WTC11 (cell line): ENCODE measurements around the gene PTGR2. TPM values are rescaled to one million over a fixed set of nuclear protein-coding genes. Genes with fewer than 3 reads are reported as not detected.

Source experiments
- ATAC-seq: fragments of 200-7000 bp; cut with Tn5 transposase; 2 replicates; pipeline ENCODE4 v1.10.0; 2021; ENCODE audit warnings: mild to moderate bottlenecking, moderate library complexity
- CTCF ChIA-PET: fragments of 300-600 bp; sonication (Branson Sonifier 250); formaldehyde crosslinking; loops from one replicate; lab custom pipeline; 2021; ENCODE audit warnings: antibody characterized with exemption; lab: Charles Lee
- POLR2A ChIA-PET: fragments of 350-600 bp; sonication (Branson Sonifier 250); formaldehyde crosslinking; loops from one replicate; lab custom pipeline; 2021; ENCODE audit warnings: antibody characterized with exemption; lab: Charles Lee
- DNase-seq: peaks from one replicate; pipeline ENCODE4 v3.0.0; 2021; ENCODE audit warnings: low spot score
- H3K27ac Mint-ChIP-seq: 2 replicates; pipeline ENCODE4 v1.8.0; 2021; ENCODE audit warnings: mixed read lengths
- H3K27me3 Mint-ChIP-seq: 2 replicates; pipeline ENCODE4 v1.8.0; 2021; ENCODE audit warnings: low read depth, mild to moderate bottlenecking, moderate library complexity, mixed read lengths
- H3K36me3 Mint-ChIP-seq: 2 replicates; pipeline ENCODE4 v1.8.0; 2021; ENCODE audit warnings: mixed read lengths
- H3K4me1 Mint-ChIP-seq: 2 replicates; pipeline ENCODE4 v1.8.0; 2022; ENCODE audit warnings: mixed read lengths
- H3K4me3 Mint-ChIP-seq: 2 replicates; pipeline ENCODE4 v1.8.0; 2021; ENCODE audit warnings: mild to moderate bottlenecking, moderate library complexity, mixed read lengths
- H3K9me3 Mint-ChIP-seq: 2 replicates; pipeline ENCODE4 v1.8.0; 2021; ENCODE audit warnings: mixed read lengths
- CBFB ChIP-seq: sonication (generic); formaldehyde crosslinking; IDR thresholded peaks from 2 replicates; pipeline ENCODE4 v1.8.1; 2022; ENCODE audit warnings: mild to moderate bottlenecking, low read depth, missing genetic modification reagents
- ESRRA ChIP-seq: sonication (generic); formaldehyde crosslinking; IDR thresholded peaks from 2 replicates; pipeline ENCODE4 v1.8.1; 2022; ENCODE audit warnings: mild to moderate bottlenecking, missing genetic modification reagents, borderline replicate concordance
- FOXJ3 ChIP-seq: sonication (generic); formaldehyde crosslinking; IDR thresholded peaks from 2 replicates; pipeline ENCODE4 v1.9.0; 2021; ENCODE audit warnings: missing genetic modification reagents, mild to moderate bottlenecking, borderline replicate concordance
- FOXK1 ChIP-seq: sonication (generic); formaldehyde crosslinking; IDR thresholded peaks from 2 replicates; pipeline ENCODE4 v1.8.0; 2022; ENCODE audit warnings: mild to moderate bottlenecking, moderate library complexity, missing genetic modification reagents
- IRF2 ChIP-seq: sonication (generic); formaldehyde crosslinking; IDR thresholded peaks from 2 replicates; pipeline ENCODE4 v1.8.0; 2022; ENCODE audit warnings: low read depth, missing genetic modification reagents, borderline replicate concordance
- RELA ChIP-seq: sonication (generic); formaldehyde crosslinking; IDR thresholded peaks from 2 replicates; pipeline ENCODE4 v1.8.1; 2022; ENCODE audit warnings: missing genetic modification reagents, mild to moderate bottlenecking, borderline replicate concordance
- ZNF219 ChIP-seq: sonication (generic); formaldehyde crosslinking; IDR thresholded peaks from 2 replicates; pipeline ENCODE4 v1.8.0; 2023; ENCODE audit warnings: missing genetic modification reagents, mild to moderate bottlenecking, borderline replicate concordance
- ZNF416 ChIP-seq: fragments of 250-450 bp; sonication (Bioruptor Pico); IDR thresholded peaks from 2 replicates; pipeline ENCODE4 v1.9.0; 2021; ENCODE audit warnings: mild to moderate bottlenecking, inconsistent platforms
- total RNA-seq: library from RNA; stranded (reverse); gene quantifications from 3 replicates; pipeline ENCODE4 v1.2.3, GENCODE V29; 2021
- TF ChIP-seq, protein P1 (sequence below): sonication (generic); formaldehyde crosslinking; IDR thresholded peaks from 2 replicates; pipeline ENCODE4 v1.8.1; 2023; ENCODE audit warnings: mild to moderate bottlenecking, missing genetic modification reagents, borderline replicate concordance
- TF ChIP-seq, protein P2 (sequence below): sonication (generic); formaldehyde crosslinking; IDR thresholded peaks from 2 replicates; pipeline ENCODE4 v1.8.0; 2023; ENCODE audit warnings: mild to moderate bottlenecking, missing genetic modification reagents

PTGR2 gene
- total RNA-seq, 1 experiment from 2014 or later, result 20.7 TPM

DNA sequence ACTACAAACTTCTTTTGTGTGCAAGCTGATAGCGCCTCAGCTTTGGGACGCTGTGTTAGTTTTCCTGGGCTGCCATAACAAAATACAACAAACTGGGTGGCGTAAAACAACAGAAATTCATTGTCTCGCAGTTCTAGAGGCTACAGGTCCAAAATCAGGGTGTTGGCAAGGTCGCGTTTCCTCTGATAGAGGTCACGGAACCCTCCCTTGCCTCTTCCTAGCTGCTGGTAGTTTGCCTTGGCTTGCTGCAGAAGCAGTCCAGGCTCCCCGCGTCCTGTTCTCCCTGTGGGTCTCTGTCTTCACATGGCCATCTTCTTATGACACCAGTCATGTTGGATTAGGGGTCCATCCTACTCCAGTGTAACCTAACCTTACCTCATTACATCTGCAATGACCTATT is 32.8 kb upstream of the PTGR2 start:
- TF ChIP-seq, protein P1, sequence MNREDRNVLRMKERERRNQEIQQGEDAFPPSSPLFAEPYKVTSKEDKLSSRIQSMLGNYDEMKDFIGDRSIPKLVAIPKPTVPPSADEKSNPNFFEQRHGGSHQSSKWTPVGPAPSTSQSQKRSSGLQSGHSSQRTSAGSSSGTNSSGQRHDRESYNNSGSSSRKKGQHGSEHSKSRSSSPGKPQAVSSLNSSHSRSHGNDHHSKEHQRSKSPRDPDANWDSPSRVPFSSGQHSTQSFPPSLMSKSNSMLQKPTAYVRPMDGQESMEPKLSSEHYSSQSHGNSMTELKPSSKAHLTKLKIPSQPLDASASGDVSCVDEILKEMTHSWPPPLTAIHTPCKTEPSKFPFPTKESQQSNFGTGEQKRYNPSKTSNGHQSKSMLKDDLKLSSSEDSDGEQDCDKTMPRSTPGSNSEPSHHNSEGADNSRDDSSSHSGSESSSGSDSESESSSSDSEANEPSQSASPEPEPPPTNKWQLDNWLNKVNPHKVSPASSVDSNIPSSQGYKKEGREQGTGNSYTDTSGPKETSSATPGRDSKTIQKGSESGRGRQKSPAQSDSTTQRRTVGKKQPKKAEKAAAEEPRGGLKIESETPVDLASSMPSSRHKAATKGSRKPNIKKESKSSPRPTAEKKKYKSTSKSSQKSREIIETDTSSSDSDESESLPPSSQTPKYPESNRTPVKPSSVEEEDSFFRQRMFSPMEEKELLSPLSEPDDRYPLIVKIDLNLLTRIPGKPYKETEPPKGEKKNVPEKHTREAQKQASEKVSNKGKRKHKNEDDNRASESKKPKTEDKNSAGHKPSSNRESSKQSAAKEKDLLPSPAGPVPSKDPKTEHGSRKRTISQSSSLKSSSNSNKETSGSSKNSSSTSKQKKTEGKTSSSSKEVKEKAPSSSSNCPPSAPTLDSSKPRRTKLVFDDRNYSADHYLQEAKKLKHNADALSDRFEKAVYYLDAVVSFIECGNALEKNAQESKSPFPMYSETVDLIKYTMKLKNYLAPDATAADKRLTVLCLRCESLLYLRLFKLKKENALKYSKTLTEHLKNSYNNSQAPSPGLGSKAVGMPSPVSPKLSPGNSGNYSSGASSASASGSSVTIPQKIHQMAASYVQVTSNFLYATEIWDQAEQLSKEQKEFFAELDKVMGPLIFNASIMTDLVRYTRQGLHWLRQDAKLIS (CRISPR knock-in tag), result no peak
- TF ChIP-seq CBFB (CRISPR knock-in tag) (no peak), FOXK1 (CRISPR knock-in tag) (no peak), FOXJ3 (no peak), ESRRA (no peak)
- TF ChIP-seq, protein P2, sequence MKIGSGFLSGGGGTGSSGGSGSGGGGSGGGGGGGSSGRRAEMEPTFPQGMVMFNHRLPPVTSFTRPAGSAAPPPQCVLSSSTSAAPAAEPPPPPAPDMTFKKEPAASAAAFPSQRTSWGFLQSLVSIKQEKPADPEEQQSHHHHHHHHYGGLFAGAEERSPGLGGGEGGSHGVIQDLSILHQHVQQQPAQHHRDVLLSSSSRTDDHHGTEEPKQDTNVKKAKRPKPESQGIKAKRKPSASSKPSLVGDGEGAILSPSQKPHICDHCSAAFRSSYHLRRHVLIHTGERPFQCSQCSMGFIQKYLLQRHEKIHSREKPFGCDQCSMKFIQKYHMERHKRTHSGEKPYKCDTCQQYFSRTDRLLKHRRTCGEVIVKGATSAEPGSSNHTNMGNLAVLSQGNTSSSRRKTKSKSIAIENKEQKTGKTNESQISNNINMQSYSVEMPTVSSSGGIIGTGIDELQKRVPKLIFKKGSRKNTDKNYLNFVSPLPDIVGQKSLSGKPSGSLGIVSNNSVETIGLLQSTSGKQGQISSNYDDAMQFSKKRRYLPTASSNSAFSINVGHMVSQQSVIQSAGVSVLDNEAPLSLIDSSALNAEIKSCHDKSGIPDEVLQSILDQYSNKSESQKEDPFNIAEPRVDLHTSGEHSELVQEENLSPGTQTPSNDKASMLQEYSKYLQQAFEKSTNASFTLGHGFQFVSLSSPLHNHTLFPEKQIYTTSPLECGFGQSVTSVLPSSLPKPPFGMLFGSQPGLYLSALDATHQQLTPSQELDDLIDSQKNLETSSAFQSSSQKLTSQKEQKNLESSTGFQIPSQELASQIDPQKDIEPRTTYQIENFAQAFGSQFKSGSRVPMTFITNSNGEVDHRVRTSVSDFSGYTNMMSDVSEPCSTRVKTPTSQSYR (CRISPR knock-in tag), result no peak
- Mint-ChIP-seq H3K27ac (no peak overlapping the region), H3K4me3 (no peak overlapping the region), H3K36me3 (no peaks in the 10 kb centered on the region), H3K27me3 (no peaks in the 10 kb centered on the region; the same call in 1 of the 2 replicates), H3K9me3 (no peaks in the 10 kb centered on the region), H3K4me1 (no peaks in the 10 kb centered on the region)
- DNase-seq (no peak), ATAC-seq (no peak)
- ChIA-PET CTCF (no interaction called here), POLR2A (no interaction called here)

DNA sequence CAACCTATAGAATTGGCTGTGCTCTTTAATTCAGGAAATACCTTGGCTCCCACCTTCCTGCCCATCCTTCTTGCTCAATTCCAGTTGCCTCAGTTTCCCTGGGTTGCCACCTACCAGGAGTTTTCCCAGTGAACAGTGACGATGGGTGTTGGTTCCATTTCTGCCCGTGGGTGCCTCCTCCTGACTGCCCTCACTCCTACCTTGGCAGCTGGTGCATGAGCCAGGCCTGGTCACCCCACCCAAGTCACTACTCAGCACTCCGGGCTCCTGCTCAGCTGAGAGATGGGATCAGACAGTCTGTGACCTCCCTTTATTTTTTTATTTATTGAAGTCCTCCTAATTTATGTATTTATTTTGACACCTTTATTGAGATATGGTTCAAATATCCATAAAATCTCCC is 31.0 kb upstream of the PTGR2 start:
- ChIA-PET POLR2A (no interaction called here), CTCF (interaction anchor here (0.7 kb wide), 1 partner anchor 482 kb away, joined by 6 read pairs; no protein-coding TSS in a partner anchor)
- Mint-ChIP-seq H3K4me1 (no peaks in the 10 kb centered on the region), H3K27ac (peak overlapping the region; percentile 20; the same call in 1 of the 2 replicates), H3K27me3 (no peaks in the 10 kb centered on the region; the same call in 1 of the 2 replicates), H3K9me3 (no peaks in the 10 kb centered on the region), H3K36me3 (no peaks in the 10 kb centered on the region), H3K4me3 (no peak overlapping the region)
- ATAC-seq (no peak), DNase-seq (no peak)
- TF ChIP-seq, protein P1 (CRISPR knock-in tag), result no peak
- no peak for TF ChIP-seq ZNF219 (CRISPR knock-in tag)

DNA sequence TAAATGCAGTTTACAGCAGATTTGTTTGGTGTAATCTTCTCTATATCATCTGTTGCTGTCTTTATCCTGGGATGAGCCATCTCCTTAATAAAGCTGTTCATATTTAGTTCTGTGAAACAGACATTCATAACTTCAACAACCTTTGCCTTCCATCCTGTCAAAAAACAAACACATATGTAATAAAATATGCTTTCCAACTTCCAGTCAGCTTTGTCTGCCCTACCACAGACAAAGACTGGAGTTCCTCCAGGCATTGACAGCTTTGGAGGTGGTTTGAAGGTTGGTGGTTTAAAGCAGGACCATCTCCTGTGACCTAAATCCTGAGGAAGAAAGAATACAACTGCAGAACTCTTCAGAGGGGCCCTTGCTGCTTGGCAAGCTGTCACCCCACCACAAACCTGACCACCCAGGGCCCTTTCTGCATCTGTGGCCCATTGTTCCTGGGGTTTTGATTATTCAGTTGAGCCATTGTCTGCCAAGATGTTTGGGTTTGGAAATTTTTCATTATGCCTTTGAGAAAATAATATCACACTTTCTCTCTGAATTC is 28.2 kb upstream of the PTGR2 start:
- ChIA-PET POLR2A (no interaction called here), CTCF (interaction anchor here (0.7 to 4.8 kb wide), 3 partner anchors 14 to 95 kb away, joined by 3 to 41 read pairs (median 9); no protein-coding TSS in a partner anchor)
- ATAC-seq, result no peak

More for the DNA sequence above, 28.2 kb upstream of the PTGR2 start:
- TF ChIP-seq ZNF416 (no peak), RELA (no peak), ESRRA (no peak), IRF2 (CRISPR knock-in tag) (no peak)
- TF ChIP-seq, all 79 proteins: peak for 0
- Mint-ChIP-seq H3K9me3 (no peaks in the 10 kb centered on the region), H3K4me3 (no peak overlapping the region), H3K27ac (no peak overlapping the region), H3K27me3 (no peaks in the 10 kb centered on the region), H3K36me3 (no peaks in the 10 kb centered on the region), H3K4me1 (no peaks in the 10 kb centered on the region)
- no peak for DNase-seq
